Measurements from ENCODE around the gene PTTG1IP. TPM values are rescaled to one million over a fixed set of nuclear protein-coding genes. Genes with fewer than 3 reads are reported as not detected.
A peak's percentile ranks its signal among the peaks of the same experiment; 100 is the strongest.

PTTG1IP gene
- total RNA-seq, 2 donors from 2014 or later, result 301 to 351 TPM

- Histone ChIP-seq H3K27me3 (replicated peaks; ENCODE audit: insufficient read depth) (no peaks in the 10 kb centered on the region), H3K9me3 (no peaks in the 10 kb centered on the region), H3K27ac (peak overlapping the region; percentile 92 to 98), H3K36me3 (no peaks in the 10 kb centered on the region), H3K4me3 (peak overlapping the region; percentile 91), H3K4me1 (ENCODE audit: control insufficient read depth in 1 of 2, low read depth in 2 of 2) (peaks cover 43 to 60% of the 10 kb centered on the region in 2 donors)
- ATAC-seq (ENCODE audit: insufficient number of reproducible peaks, low FRiP score, low read depth), result no peak
- DNase-seq (ENCODE audit: low spot score), result no peak
- TF ChIP-seq, protein P1, sequence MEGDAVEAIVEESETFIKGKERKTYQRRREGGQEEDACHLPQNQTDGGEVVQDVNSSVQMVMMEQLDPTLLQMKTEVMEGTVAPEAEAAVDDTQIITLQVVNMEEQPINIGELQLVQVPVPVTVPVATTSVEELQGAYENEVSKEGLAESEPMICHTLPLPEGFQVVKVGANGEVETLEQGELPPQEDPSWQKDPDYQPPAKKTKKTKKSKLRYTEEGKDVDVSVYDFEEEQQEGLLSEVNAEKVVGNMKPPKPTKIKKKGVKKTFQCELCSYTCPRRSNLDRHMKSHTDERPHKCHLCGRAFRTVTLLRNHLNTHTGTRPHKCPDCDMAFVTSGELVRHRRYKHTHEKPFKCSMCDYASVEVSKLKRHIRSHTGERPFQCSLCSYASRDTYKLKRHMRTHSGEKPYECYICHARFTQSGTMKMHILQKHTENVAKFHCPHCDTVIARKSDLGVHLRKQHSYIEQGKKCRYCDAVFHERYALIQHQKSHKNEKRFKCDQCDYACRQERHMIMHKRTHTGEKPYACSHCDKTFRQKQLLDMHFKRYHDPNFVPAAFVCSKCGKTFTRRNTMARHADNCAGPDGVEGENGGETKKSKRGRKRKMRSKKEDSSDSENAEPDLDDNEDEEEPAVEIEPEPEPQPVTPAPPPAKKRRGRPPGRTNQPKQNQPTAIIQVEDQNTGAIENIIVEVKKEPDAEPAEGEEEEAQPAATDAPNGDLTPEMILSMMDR (IDR thresholded peaks at IDR 0.05), result no peak
Observed at GRCh38 chr21:44872323-44872648, 1.2 kb downstream of the PTTG1IP start.

- DNase-seq (ENCODE audit: low spot score) (peak; percentile 53), ATAC-seq (ENCODE audit: insufficient number of reproducible peaks, low FRiP score, low read depth) (peak; percentile 12)
- TF ChIP-seq, protein P1 (IDR thresholded peaks at IDR 0.05), result no peak
- Histone ChIP-seq H3K4me1 (ENCODE audit: control insufficient read depth in 1 of 2, low read depth in 2 of 2) (peaks cover 48 to 66% of the 10 kb centered on the region in 2 donors), H3K27me3 (replicated peaks; ENCODE audit: insufficient read depth) (no peaks in the 10 kb centered on the region), H3K4me3 (peak overlapping the region; percentile 91), H3K27ac (peak overlapping the region; percentile 92 to 98), H3K9me3 (no peaks in the 10 kb centered on the region), H3K36me3 (no peaks in the 10 kb centered on the region)
Observed at GRCh38 chr21:44871576-44872269, 1.8 kb downstream of the PTTG1IP start.

DNA sequence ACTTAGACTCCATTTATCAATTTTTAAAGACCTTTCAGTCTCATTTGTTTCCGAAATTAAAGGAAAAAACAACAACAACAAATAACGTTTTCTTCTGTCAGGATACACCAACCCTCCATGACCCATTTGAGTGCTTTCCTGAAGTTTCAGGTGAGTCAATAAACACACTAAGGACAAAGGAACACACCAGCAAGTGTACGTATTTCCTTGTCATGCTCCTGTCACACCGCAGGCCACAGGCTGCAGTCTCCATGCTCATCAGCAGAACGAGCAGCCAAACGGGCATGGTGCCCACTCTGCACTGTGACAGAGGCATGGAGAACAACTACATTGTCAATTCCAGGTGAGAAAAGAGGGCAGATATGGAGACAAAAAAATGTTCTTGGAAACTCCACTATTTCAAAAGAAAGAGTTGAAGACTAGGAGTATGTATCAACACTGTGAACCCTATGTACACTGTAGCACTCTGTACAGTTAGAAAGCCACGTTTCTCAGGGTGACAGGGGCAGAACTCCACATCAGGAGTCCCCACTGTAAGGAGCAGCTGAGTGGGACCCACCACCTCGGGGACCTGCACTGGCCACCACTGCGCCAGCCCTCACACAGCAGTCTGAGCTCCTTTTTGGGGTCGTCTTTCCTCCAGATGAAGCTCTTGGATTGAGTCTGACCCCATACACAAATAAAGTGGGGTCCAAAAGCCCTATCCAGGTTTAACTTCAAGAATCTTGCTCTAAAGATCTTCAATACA is 2.6 kb downstream of the PTTG1IP start:
- no peaks in the 10 kb centered on the region for H3K36me3 ChIP-seq
- peak overlapping the region; percentile 91 for H3K4me3 ChIP-seq
- no peak for ATAC-seq (ENCODE audit: insufficient number of reproducible peaks, low FRiP score, low read depth)
- H3K27ac ChIP-seq, result peak overlapping the region; percentile 92 to 98
- H3K9me3 ChIP-seq, result no peaks in the 10 kb centered on the region
- TF ChIP-seq, protein P1 (IDR thresholded peaks at IDR 0.05), result no peak
- no peaks in the 10 kb centered on the region for H3K27me3 ChIP-seq (replicated peaks; ENCODE audit: insufficient read depth)
- peaks cover 50 to 68% of the 10 kb centered on the region in 2 donors for H3K4me1 ChIP-seq (ENCODE audit: control insufficient read depth in 1 of 2, low read depth in 2 of 2)
- no peak for DNase-seq (ENCODE audit: low spot score)

- Histone ChIP-seq H3K9me3 (no peaks in the 10 kb centered on the region), H3K27ac (peak overlapping the region; percentile 92 to 98), H3K4me3 (peak overlapping the region; percentile 91), H3K27me3 (replicated peaks; ENCODE audit: insufficient read depth) (no peaks in the 10 kb centered on the region), H3K4me1 (ENCODE audit: control insufficient read depth in 1 of 2, low read depth in 2 of 2) (peaks cover 47 to 71% of the 10 kb centered on the region in 2 donors), H3K36me3 (no peaks in the 10 kb centered on the region)
- TF ChIP-seq, protein P1 (IDR thresholded peaks at IDR 0.05), result no peak
- peak; percentile 40 for ATAC-seq (ENCODE audit: insufficient number of reproducible peaks, low FRiP score, low read depth)
- DNase-seq (ENCODE audit: low spot score), result peak; percentile 81
Observed at GRCh38 chr21:44869781-44870747, 3.4 kb downstream of the PTTG1IP start.
